ENCODE data around the gene PLA2G6. TPM values are rescaled to one million over a fixed set of nuclear protein-coding genes. Genes with fewer than 3 reads are reported as not detected.

PLA2G6 gene
- total and polyA plus RNA-seq, 9 donors, result 16.4 to 68.4 (median 39.4) TPM

DNA sequence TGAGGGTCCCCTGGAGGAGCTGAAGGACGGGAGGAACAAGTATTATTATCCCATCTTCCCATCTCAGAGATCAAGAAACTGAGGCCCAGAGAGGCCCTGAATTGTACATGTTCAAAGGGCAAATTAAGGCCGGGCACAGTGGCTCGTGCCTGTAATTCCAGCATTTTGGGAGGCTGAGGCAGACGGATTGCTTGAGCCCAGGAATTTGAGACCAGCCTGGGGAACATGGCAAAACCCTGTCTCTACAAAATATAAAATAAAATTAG, 8.1 kb downstream of the PLA2G6 start:
- H3K4me3 ChIP-seq, result no peak overlapping the region
- intact Hi-C loops (cut with DNase I), result no loop called here
- DNase-seq, result no peak
- H3K27me3 ChIP-seq, result no peaks in the 10 kb centered on the region
- peaks cover 2% of the 10 kb centered on the region for H3K4me1 ChIP-seq (ENCODE audit: insufficient read depth)
- WGBS, 3 donors, result 95 to 96% (median 96%) methylated on average over 4 of the region's 4 CpGs
- TF ChIP-seq POLR2A (IDR thresholded peaks at IDR 0.05) (no peak), EP300 (IDR thresholded peaks at IDR 0.05) (no peak)
- TF ChIP-seq, protein P1, sequence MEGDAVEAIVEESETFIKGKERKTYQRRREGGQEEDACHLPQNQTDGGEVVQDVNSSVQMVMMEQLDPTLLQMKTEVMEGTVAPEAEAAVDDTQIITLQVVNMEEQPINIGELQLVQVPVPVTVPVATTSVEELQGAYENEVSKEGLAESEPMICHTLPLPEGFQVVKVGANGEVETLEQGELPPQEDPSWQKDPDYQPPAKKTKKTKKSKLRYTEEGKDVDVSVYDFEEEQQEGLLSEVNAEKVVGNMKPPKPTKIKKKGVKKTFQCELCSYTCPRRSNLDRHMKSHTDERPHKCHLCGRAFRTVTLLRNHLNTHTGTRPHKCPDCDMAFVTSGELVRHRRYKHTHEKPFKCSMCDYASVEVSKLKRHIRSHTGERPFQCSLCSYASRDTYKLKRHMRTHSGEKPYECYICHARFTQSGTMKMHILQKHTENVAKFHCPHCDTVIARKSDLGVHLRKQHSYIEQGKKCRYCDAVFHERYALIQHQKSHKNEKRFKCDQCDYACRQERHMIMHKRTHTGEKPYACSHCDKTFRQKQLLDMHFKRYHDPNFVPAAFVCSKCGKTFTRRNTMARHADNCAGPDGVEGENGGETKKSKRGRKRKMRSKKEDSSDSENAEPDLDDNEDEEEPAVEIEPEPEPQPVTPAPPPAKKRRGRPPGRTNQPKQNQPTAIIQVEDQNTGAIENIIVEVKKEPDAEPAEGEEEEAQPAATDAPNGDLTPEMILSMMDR (IDR thresholded peaks at IDR 0.05), result no peak
- H3K36me3 ChIP-seq, result no peaks in the 10 kb centered on the region
- H3K9me3 ChIP-seq, result no peaks in the 10 kb centered on the region
- no peak overlapping the region for H3K27ac ChIP-seq

DNA sequence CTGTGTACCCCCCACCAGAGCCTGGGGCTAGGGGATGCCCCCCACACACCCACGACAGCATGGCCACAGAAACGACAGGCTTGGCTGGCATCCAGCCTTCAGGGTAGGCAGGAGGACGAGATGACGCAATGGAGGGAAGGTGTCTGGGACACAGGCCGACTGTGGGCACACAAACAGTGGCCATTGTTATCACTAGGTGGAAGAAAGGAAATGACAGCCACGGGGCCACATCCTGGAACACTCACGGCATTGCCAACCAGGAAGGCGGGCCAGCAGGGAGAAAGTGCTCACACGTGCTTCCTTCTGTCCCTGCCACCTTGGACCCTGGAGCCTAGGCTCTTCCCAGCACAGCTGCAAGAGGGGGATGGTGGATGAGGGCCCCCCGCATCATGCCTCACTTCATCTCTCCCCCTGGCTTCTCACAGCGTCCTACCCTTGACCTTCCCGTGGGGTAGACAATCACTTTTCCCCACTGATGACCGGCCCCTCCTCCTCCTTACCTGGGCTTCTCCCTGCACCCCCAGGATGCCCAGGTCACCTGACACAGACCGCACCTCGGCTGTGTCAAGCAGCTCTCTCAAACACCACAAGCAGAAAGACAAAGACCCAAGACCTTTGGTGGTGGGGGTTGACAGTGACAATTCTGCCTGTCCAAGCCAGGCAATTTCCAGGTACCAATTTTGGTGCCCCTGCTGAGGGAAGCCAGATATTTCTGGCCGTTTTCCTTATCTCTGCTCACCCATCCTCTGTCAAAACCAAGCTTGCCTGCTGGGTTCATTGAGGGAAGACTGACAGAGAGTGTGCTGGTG, 8.6 kb downstream of the PLA2G6 start:
- H3K4me1 ChIP-seq (ENCODE audit: insufficient read depth), result peaks cover 2% of the 10 kb centered on the region
- no peaks in the 10 kb centered on the region for H3K9me3 ChIP-seq
- peak in 3 of 5 donors; percentile 47 to 57 (median 52) for DNase-seq
- H3K27me3 ChIP-seq, result no peaks in the 10 kb centered on the region
- intact Hi-C loops (cut with DNase I), result no loop called here
- no peak overlapping the region for H3K4me3 ChIP-seq
- WGBS, 3 donors, result 69 to 74% (median 71%) methylated on average over 16 of the region's 16 CpGs
- no peaks in the 10 kb centered on the region for H3K36me3 ChIP-seq
- no peak overlapping the region for H3K27ac ChIP-seq
- TF ChIP-seq POLR2A (IDR thresholded peaks at IDR 0.05), result no peak
- TF ChIP-seq, protein P1 (IDR thresholded peaks at IDR 0.05), result no peak
- TF ChIP-seq EP300 (IDR thresholded peaks at IDR 0.05), result peak; percentile 63

DNA sequence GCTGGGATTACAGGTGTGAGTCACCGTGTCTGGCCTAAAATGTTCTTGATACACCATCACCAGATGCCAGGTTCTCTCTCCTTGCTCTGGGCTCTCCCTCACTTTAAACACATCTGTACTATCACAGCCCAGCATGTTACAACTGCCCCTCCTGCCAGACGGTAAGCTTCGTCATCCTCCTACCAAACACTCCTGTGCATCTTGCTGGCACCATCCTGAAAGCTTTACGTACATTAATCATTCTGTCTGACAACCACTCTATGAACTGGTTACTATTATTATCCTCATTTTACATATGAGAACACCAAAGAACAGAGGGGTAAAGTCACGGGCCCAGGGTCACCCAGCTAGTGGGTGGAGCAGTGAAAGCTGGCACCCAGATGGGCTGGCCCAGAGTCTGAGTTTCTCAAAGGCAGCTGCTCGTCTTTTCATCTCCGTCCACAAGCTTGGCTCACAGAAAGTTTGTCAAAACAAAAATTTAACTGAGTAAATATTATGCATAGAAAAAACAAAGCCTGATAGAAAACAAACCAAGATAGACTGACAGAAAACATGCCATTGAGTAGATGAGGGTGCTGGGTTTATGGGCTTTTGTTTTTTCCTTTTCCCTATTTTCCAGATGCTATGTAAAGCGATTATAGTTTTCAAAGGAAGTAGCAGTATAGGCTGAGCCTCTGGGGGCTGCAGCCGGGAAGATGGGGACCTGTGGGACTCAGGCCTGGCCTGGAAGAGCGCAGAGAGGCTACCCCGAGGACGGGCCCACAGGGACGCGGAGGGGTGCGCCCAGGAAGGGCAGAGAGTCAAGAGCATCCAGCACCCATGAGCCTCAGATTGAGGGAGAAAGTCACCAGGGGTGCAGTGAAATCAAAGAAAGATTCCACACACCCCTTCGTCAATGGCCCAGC, 9.5 kb downstream of the PLA2G6 start:
- intact Hi-C loops (cut with DNase I), result no loop called here
- Histone ChIP-seq H3K36me3 (no peaks in the 10 kb centered on the region), H3K27ac (no peak overlapping the region), H3K9me3 (no peaks in the 10 kb centered on the region), H3K27me3 (no peaks in the 10 kb centered on the region), H3K4me1 (ENCODE audit: insufficient read depth) (no peaks in the 10 kb centered on the region), H3K4me3 (no peak overlapping the region)
- WGBS, 3 donors, result 69 to 76% (median 74%) methylated on average over 16 of the region's 16 CpGs
- DNase-seq, result no peak
- no peak for TF ChIP-seq EP300 (IDR thresholded peaks at IDR 0.05)
- no peak for TF ChIP-seq POLR2A (IDR thresholded peaks at IDR 0.05)
- TF ChIP-seq, protein P1 (IDR thresholded peaks at IDR 0.05), result no peak

DNA sequence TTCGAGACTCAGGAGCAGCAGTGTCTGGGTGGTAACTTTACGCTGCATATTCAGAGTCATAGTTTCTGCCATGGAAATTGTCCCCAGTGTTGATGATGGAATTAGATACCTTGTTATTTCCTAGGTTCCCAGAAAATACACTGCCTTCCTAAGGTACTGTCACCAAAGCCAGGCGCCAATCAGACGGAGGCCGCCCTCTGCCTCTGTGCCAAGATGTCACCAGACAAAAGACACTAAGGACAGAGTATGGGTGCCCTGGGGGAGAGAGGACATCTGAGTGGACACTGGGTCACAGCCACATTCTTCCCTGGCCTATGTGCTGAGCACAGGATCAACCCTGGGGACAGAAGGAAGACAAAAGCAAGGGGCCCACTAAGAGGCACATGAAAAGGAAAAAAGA, 11.2 kb downstream of the PLA2G6 start:
- no peak overlapping the region for H3K4me3 ChIP-seq
- WGBS, 3 donors, result 98 to 100% (median 99%) methylated on average over 5 of the region's 5 CpGs
- TF ChIP-seq POLR2A (IDR thresholded peaks at IDR 0.05), result no peak
- no peak for TF ChIP-seq EP300 (IDR thresholded peaks at IDR 0.05)
- TF ChIP-seq, protein P1 (IDR thresholded peaks at IDR 0.05), result no peak
- H3K9me3 ChIP-seq, result no peaks in the 10 kb centered on the region
- DNase-seq, result no peak
- no peaks in the 10 kb centered on the region for H3K4me1 ChIP-seq (ENCODE audit: insufficient read depth)
- intact Hi-C loops (cut with DNase I), result no loop called here
- no peaks in the 10 kb centered on the region for H3K36me3 ChIP-seq
- no peak overlapping the region for H3K27ac ChIP-seq
- no peaks in the 10 kb centered on the region for H3K27me3 ChIP-seq

Data from ovary (tissue), 9 donors.